GM12878 (cell line): ENCODE results near the gene AOPEP. TPM values are rescaled to one million over a fixed set of nuclear protein-coding genes. Genes with fewer than 3 reads are reported as not detected.

ENCODE experiments used
- ATAC-seq: fragments of 200-7000 bp; cut with Tn5 transposase; 3 replicates; pipeline ENCODE4 v1.9.1; 2020; ENCODE audit warnings: mild to moderate bottlenecking, moderate library complexity
- BruUV-seq: library from RNA; stranded (reverse); fragments of 400-500 nt; replicated peaks from 2 replicates; lab custom pipeline; 2021; lab: Mats Ljungman, UMichigan
- CTCF ChIA-PET: fragments of 300-600 bp; sonication (Branson Sonifier 250); formaldehyde crosslinking; extraction: SDS; loops from one replicate; lab custom pipeline; 2021; ENCODE audit warnings: inconsistent platforms; lab: Yijun Ruan, JAX
- POLR2A ChIA-PET: fragments of 350-600 bp; formaldehyde crosslinking; extraction: SDS; loops from one replicate; lab custom pipeline; 2021; ENCODE audit warnings: inconsistent platforms; lab: Charles Lee
- RAD21 ChIA-PET: fragments of 300-600 bp; sonication (Branson Sonifier 250); formaldehyde crosslinking; loops from one replicate; lab custom pipeline; 2023; ENCODE audit warnings: antibody characterized with exemption; ENCODE audit not compliant: unreplicated experiment; lab: Charles Lee
- SMC1A ChIA-PET: fragments of 300-600 bp; sonication (Branson Sonifier 250); formaldehyde crosslinking; loops from one replicate; lab custom pipeline; 2023; ENCODE audit not compliant: unreplicated experiment, uncharacterized antibody; lab: Charles Lee
- DNase-seq: peaks from one replicate; pipeline ENCODE4 v3.0.0-alpha.2; 2011; ENCODE audit warnings: low read depth, low spot score
- FAIRE-seq: peaks from 3 replicates; lab custom pipeline; 2011; peaks lifted over from hg19 to GRCh38; lab: Jason Lieb, UNC
- H2AFZ ChIP-seq: 2 replicates; pipeline ENCODE4 v1.6.0; 2011; ENCODE audit warnings: low read depth, low read length, control low read depth; ENCODE audit not compliant: control insufficient read depth
- H3K27ac ChIP-seq: 2 replicates; pipeline ENCODE4 v1.5.1; 2011; ENCODE audit warnings: control low read depth; ENCODE audit not compliant: control insufficient read depth, insufficient read depth
- H3K27me3 ChIP-seq, 2 experiments: replicated peaks in 1 of 2; 2 replicates each; pipeline versions ENCODE4 v1.6.0 to v1.6.1; 2011; ENCODE audit warnings: low read length in 1 of 2; ENCODE audit not compliant: control insufficient read depth in 2 of 2, insufficient read depth in 2 of 2
- H3K36me3 ChIP-seq, 2 experiments: 2 replicates each; pipeline ENCODE4 v1.5.1; 2011; ENCODE audit warnings: low read length in 1 of 2; ENCODE audit not compliant: control insufficient read depth in 2 of 2, insufficient read depth in 2 of 2
- H3K4me1 ChIP-seq: 2 replicates; pipeline ENCODE4 v1.6.1; 2011; ENCODE audit warnings: mild to moderate bottlenecking, low read length, moderate library complexity, mixed read lengths; ENCODE audit not compliant: control insufficient read depth, insufficient read depth
- H3K4me2 ChIP-seq: 2 replicates; pipeline ENCODE4 v1.6.0; 2011; ENCODE audit warnings: control low read depth; ENCODE audit not compliant: control insufficient read depth, insufficient read depth
- H3K4me3 ChIP-seq: fragments of 200-600 bp; sonication (generic); 2 replicates; pipeline ENCODE4 v1.5.1; 2016
- H3K79me2 ChIP-seq: 2 replicates; pipeline ENCODE4 v1.6.0; 2011; ENCODE audit warnings: low read length; ENCODE audit not compliant: control insufficient read depth, insufficient read depth
- H3K9ac ChIP-seq: 2 replicates; pipeline ENCODE4 v1.8.0; 2011; ENCODE audit warnings: low read length, control low read depth, mixed read lengths; ENCODE audit not compliant: control insufficient read depth, insufficient read depth
- H3K9me3 ChIP-seq: replicated peaks from 3 replicates; pipeline ENCODE4 v1.5.1; 2011; ENCODE audit warnings: mild to moderate bottlenecking, low read length; ENCODE audit not compliant: control insufficient read depth, insufficient read depth
- H4K20me1 ChIP-seq: 2 replicates; pipeline ENCODE4 v1.6.0; 2011; ENCODE audit not compliant: control insufficient read depth, insufficient read depth
- BCL11A ChIP-seq: IDR thresholded peaks from 2 replicates; pipeline ENCODE4 v1.6.1; 2011; ENCODE audit warnings: low read depth, low read length
- BRCA1 ChIP-seq: IDR thresholded peaks from 2 replicates; pipeline ENCODE4 v1.6.1; 2011; ENCODE audit warnings: low read depth, low read length, improper control_type of control experiment
- CBFB ChIP-seq: IDR thresholded peaks from 2 replicates; pipeline ENCODE4 v1.6.1; 2016; ENCODE audit warnings: antibody characterized with exemption, low read depth
- NBN ChIP-seq: fragments of 450-650 bp; IDR thresholded peaks from 2 replicates; pipeline ENCODE4 v1.6.1; 2016
- RELB ChIP-seq: fragments of 450-650 bp; IDR thresholded peaks from 2 replicates; pipeline ENCODE4 v1.6.1; 2017; ENCODE audit warnings: low read depth, mild to moderate bottlenecking, moderate library complexity
- SMC3 ChIP-seq: IDR thresholded peaks from 2 replicates; pipeline ENCODE4 v1.6.1; 2011; ENCODE audit warnings: low read length, improper control_type of control experiment, borderline replicate concordance
- SRF ChIP-seq, 2 experiments: IDR thresholded peaks; 2 replicates each; pipeline ENCODE4 v1.6.1; 2011; ENCODE audit warnings: low read depth in 2 of 2, low read length in 2 of 2, mild to moderate bottlenecking in 1 of 2, moderate library complexity in 1 of 2
- USF1 ChIP-seq: IDR thresholded peaks from 2 replicates; pipeline ENCODE4 v1.6.1; 2011; ENCODE audit warnings: borderline replicate concordance, low read depth, mild to moderate bottlenecking, moderate library complexity, mixed read lengths, low read length; ENCODE audit not compliant: insufficient read depth; ENCODE audit errors: extremely low read length
- WGBS: methylation state at CpG from one replicate; pipeline ENCODE4 v1.1.6; 2016; ENCODE audit warnings: low lambda C conversion rate; ENCODE audit not compliant: insufficient replicate concordance, insufficient coverage; ENCODE audit errors: missing lambda C conversion rate; 5-methylcytosine and 5-hydroxymethylcytosine counted together
- in situ Hi-C: fragments of 300-500 bp; cut with MboI; formaldehyde crosslinking; loops from 9 replicates; pipeline ENCODE4 v1.14.3; 2018; ENCODE audit warnings: mixed read lengths
- intact Hi-C: fragments of 100-400 bp; cut with micrococcal nuclease; formaldehyde crosslinking; loops from one replicate; pipeline ENCODE4 v1.14.2; 2022; ENCODE audit not compliant: unreplicated experiment
- polyA plus RNA-seq, 11 experiments: library from polyadenylated mRNA; depleted of rRNA in 4 of 11; unstranded in 6 of 11; stranded (reverse) in 5 of 11; fragments of >200 nt; fragmentation: Nextera tagmentation in 4 of 11; fragmentation: Illumina TruSeq in 1 of 11; extraction: Ambion mirVana in 4 of 11; extraction: Trizol in 1 of 11; gene quantifications; 1 replicate in 1 of 11; 2 replicates in 10 of 11; pipeline versions ENCODE4 v1.2.1 to v1.2.3, GENCODE V29; 2011 to 2016; ENCODE audit warnings: inconsistent platforms in 2 of 11, missing spikeins in 2 of 11, low read depth in 1 of 11
- total RNA-seq, 4 experiments: library from RNA; depleted of rRNA in 3 of 4; stranded (reverse); fragments of >200 nt in 3 of 4; fragmentation: Illumina TruSeq in 1 of 4; extraction: Trizol in 1 of 4; gene quantifications; 2 replicates each; pipeline versions ENCODE4 v1.2.1 to v1.2.3, GENCODE V29; 2013 to 2021
- TF ChIP-seq, protein P1 (sequence below), 3 experiments: IDR thresholded peaks in 2 of 3; conservative IDR thresholded peaks in 1 of 3; 2 replicates each; pipeline ENCODE4 v1.5.1; 2011; ENCODE audit warnings: low read depth in 3 of 3, low read length in 3 of 3, mild to moderate bottlenecking in 3 of 3, control low read depth in 2 of 3, moderate library complexity in 2 of 3, inconsistent platforms in 1 of 3, mixed read lengths in 1 of 3; ENCODE audit not compliant: control insufficient read depth in 2 of 3, insufficient read depth in 1 of 3; ENCODE audit errors: extremely low read depth in 1 of 3

Gene AOPEP
- total and polyA plus RNA-seq, 10 of the 15 experiments (the other 5 are each of a cell fraction or from before 2014, with no cell fraction given) = 2.3 to 16.9 (median 10.1) TPM

DNA sequence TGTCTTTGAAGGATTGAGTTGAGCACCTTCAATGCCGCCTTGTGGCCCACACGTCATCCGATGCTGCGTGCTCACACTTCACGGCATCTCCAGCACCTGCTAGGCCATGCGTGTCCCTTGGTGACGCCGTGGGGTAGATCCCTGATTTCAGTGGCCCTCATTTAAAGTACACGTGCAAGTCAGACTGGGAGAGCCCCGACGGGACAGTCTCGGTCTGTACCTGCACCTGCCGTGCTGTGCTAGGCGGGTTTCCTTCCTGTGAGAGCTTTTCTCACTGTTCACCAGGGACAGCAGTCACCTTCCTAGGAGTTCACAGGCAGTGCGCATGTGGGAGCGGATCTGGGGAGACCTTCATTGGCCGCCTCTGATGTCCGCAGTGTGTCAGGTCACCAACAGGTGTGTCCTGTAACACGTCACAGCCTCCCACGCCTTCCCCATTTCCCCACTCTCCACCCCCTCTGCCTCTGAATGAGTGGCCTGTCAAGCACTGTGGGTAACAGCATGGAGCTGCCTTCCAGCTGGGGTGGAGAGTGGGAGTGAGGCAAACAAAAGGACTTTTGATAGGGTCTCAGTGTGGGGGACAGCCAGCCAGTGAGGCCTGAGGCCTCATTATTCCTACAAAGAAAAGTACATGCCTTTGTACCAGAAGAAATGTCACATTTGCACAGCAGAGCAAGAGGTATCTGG lies 354.6 kb downstream of the AOPEP start:
- FAIRE-seq (no peak), DNase-seq (no peak), ATAC-seq (no peak)
- Histone ChIP-seq H3K79me2 (no peaks in the 10 kb centered on the region), H4K20me1 (no peaks in the 10 kb centered on the region), H2AFZ (no peak overlapping the region), H3K4me2 (no peak overlapping the region), H3K9ac (no peak overlapping the region), H3K27ac (no peak overlapping the region), H3K4me1 (no peaks in the 10 kb centered on the region), H3K27me3 (no peaks in the 10 kb centered on the region), H3K36me3 (peaks cover 2 to 14% of the 10 kb centered on the region in 2 experiments; a peak in 3 of 4 replicates), H3K9me3 (no peaks in the 10 kb centered on the region), H3K4me3 (no peak overlapping the region)
- SMC1A ChIA-PET = no interaction called here
- CTCF ChIA-PET = no interaction called here
- no TSS peak for BruUV-seq
- POLR2A ChIA-PET = no interaction called here
- in situ Hi-C loops (no loop called here), intact Hi-C loops (no loop called here)
- 90% methylated on average over 20 of the region's 20 CpGs for WGBS
- RAD21 ChIA-PET = no interaction called here
- TF ChIP-seq BRCA1 (no peak), CBFB (no peak), USF1 (no peak), SRF (IDR thresholded peaks at IDR 0.05; ENCODE audit: low read depth in 2 of 2, low read length in 2 of 2) (no peak), BCL11A (no peak), SMC3 (no peak), RELB (no peak), NBN (no peak)
- TF ChIP-seq, protein P1, sequence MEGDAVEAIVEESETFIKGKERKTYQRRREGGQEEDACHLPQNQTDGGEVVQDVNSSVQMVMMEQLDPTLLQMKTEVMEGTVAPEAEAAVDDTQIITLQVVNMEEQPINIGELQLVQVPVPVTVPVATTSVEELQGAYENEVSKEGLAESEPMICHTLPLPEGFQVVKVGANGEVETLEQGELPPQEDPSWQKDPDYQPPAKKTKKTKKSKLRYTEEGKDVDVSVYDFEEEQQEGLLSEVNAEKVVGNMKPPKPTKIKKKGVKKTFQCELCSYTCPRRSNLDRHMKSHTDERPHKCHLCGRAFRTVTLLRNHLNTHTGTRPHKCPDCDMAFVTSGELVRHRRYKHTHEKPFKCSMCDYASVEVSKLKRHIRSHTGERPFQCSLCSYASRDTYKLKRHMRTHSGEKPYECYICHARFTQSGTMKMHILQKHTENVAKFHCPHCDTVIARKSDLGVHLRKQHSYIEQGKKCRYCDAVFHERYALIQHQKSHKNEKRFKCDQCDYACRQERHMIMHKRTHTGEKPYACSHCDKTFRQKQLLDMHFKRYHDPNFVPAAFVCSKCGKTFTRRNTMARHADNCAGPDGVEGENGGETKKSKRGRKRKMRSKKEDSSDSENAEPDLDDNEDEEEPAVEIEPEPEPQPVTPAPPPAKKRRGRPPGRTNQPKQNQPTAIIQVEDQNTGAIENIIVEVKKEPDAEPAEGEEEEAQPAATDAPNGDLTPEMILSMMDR (IDR thresholded peaks at IDR 0.05 in 2 of 3, conservative IDR thresholded peaks at IDR 0.05 in 1 of 3; ENCODE audit: control insufficient read depth in 2 of 3, extremely low read depth in 1 of 3, insufficient read depth in 1 of 3, low read depth in 3 of 3, low read length in 3 of 3) = no peak
- TF ChIP-seq, all 136 proteins: peak for 0
